DND-41 (cell line): ENCODE measurements around the gene RIIAD1.
A peak's percentile ranks its signal among the peaks of the same experiment; 100 is the strongest.

Experiments used
- ATAC-seq: fragments of 200-7000 bp; cut with Tn5 transposase; 3 replicates; pipeline ENCODE4 v1.9.1; 2021; ENCODE audit warnings: low read depth; ENCODE audit not compliant: insufficient read depth
- DNase-seq: peaks from one replicate; pipeline ENCODE4 v3.0.0-alpha.2; 2020
- H2AFZ ChIP-seq: 2 replicates; pipeline ENCODE4 v1.6.0; 2012; ENCODE audit warnings: low read depth, low read length
- H3K27ac ChIP-seq: 2 replicates; pipeline ENCODE4 v1.5.1; 2012; ENCODE audit warnings: low read length, inconsistent platforms
- H3K27me3 ChIP-seq: fragments of 200-600 bp; sonication (generic); 2 replicates; pipeline ENCODE4 v1.6.0; 2012; ENCODE audit warnings: low read length, mild to moderate bottlenecking, inconsistent platforms; ENCODE audit not compliant: insufficient read depth, poor library complexity
- H3K36me3 ChIP-seq: 2 replicates; pipeline ENCODE4 v1.5.1; 2012; ENCODE audit warnings: low read length, inconsistent platforms; ENCODE audit not compliant: insufficient read depth
- H3K4me1 ChIP-seq: 2 replicates; pipeline ENCODE4 v1.5.1; 2012; ENCODE audit warnings: mild to moderate bottlenecking, low read length; ENCODE audit not compliant: insufficient read depth
- H3K4me2 ChIP-seq: 2 replicates; pipeline ENCODE4 v1.6.0; 2012; ENCODE audit warnings: mild to moderate bottlenecking, moderate library complexity, low read length, inconsistent platforms; ENCODE audit not compliant: insufficient read depth
- H3K4me3 ChIP-seq, 2 experiments: fragments of 200-600 bp in 1 of 2; shearing (Covaris generic) in 1 of 2; 2 replicates each; pipeline ENCODE4 v1.5.1; 2012 to 2016; ENCODE audit warnings: inconsistent platforms in 2 of 2, low read length in 2 of 2, mild to moderate bottlenecking in 2 of 2, low read depth in 1 of 2, moderate library complexity in 1 of 2
- H3K79me2 ChIP-seq: 2 replicates; pipeline ENCODE4 v1.6.0; 2012; ENCODE audit warnings: low read length, inconsistent platforms; ENCODE audit not compliant: insufficient read depth
- H3K9ac ChIP-seq: 2 replicates; pipeline ENCODE4 v1.6.0; 2012; ENCODE audit warnings: low read depth, mild to moderate bottlenecking, inconsistent platforms, low read length, moderate library complexity
- H3K9me3 ChIP-seq: 2 replicates; pipeline ENCODE4 v1.5.1; 2012; ENCODE audit warnings: low read length, moderate library complexity, mild to moderate bottlenecking, inconsistent platforms; ENCODE audit not compliant: insufficient read depth, severe bottlenecking
- H4K20me1 ChIP-seq: 2 replicates; pipeline ENCODE4 v1.6.0; 2012; ENCODE audit warnings: low read length; ENCODE audit not compliant: insufficient read depth
- EZH2 ChIP-seq: IDR thresholded peaks from 3 replicates; pipeline ENCODE4 v1.6.1; 2012; ENCODE audit warnings: borderline replicate concordance, low read depth, mild to moderate bottlenecking, moderate library complexity, low read length, inconsistent platforms; ENCODE audit not compliant: severe bottlenecking
- TF ChIP-seq, protein P1 (sequence below): IDR thresholded peaks from 2 replicates; pipeline ENCODE4 v1.5.1; 2012; ENCODE audit warnings: borderline replicate concordance, low read length, moderate library complexity, mild to moderate bottlenecking; ENCODE audit not compliant: poor library complexity, severe bottlenecking; ENCODE audit errors: extremely low read depth

Gene RIIAD1

DNA sequence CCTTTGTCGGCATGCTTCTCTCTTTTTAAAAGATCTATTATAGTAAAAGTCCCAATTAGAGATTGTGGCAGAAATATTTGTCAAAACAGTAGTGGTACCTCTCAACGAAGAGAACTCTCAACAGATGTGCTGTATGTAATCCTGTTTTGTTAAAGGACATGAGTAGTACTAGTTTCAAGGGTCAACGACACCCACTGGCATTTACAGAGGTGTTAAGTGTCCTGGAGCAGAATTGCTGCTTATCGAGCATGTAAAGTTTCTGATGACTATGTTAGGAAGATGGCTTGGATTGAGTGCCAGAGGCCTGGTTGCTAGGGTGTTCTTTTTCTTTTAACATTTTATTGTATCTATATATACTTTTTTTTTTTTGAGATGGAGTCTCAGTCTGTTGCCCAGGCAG is 31.8 kb upstream of the RIIAD1 start:
- H4K20me1 ChIP-seq, result no peaks in the 10 kb centered on the region
- no peak overlapping the region for H2AFZ ChIP-seq
- no peak overlapping the region for H3K4me2 ChIP-seq
- no peaks in the 10 kb centered on the region for H3K79me2 ChIP-seq
- H3K27me3 ChIP-seq, result no peaks in the 10 kb centered on the region
- ATAC-seq, result no peak
- H3K9ac ChIP-seq, result no peak overlapping the region
- no peak for DNase-seq
- H3K36me3 ChIP-seq, result peaks cover 47% of the 10 kb centered on the region
- no peak overlapping the region for H3K27ac ChIP-seq
- no peaks in the 10 kb centered on the region for H3K4me1 ChIP-seq
- H3K4me3 ChIP-seq, result no peak overlapping the region
- TF ChIP-seq, protein P1, sequence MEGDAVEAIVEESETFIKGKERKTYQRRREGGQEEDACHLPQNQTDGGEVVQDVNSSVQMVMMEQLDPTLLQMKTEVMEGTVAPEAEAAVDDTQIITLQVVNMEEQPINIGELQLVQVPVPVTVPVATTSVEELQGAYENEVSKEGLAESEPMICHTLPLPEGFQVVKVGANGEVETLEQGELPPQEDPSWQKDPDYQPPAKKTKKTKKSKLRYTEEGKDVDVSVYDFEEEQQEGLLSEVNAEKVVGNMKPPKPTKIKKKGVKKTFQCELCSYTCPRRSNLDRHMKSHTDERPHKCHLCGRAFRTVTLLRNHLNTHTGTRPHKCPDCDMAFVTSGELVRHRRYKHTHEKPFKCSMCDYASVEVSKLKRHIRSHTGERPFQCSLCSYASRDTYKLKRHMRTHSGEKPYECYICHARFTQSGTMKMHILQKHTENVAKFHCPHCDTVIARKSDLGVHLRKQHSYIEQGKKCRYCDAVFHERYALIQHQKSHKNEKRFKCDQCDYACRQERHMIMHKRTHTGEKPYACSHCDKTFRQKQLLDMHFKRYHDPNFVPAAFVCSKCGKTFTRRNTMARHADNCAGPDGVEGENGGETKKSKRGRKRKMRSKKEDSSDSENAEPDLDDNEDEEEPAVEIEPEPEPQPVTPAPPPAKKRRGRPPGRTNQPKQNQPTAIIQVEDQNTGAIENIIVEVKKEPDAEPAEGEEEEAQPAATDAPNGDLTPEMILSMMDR, result no peak
- no peak for TF ChIP-seq EZH2
- H3K9me3 ChIP-seq, result no peaks in the 10 kb centered on the region

DNA sequence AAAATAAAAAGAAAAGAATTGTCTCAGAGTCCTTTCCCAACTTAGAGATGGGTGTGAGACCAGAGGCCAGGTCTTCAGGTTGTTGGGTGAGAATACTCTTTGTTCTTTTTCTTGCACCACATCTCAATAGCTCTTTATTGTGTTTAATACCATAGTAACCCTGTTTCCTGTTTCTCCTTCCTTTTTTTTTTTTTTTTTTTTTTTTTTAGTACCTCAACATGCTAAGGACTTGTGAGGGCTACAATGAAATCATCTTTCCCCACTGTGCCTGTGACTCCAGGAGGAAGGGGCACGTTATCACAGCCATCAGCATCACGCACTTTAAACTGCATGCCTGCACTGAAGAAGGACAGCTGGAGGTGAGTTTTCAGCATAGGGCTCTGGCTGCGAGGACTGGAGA is 29.1 kb upstream of the RIIAD1 start:
- H3K4me2 ChIP-seq, result no peak overlapping the region
- no peaks in the 10 kb centered on the region for H3K79me2 ChIP-seq
- H2AFZ ChIP-seq, result no peak overlapping the region
- H3K36me3 ChIP-seq, result peaks cover 45% of the 10 kb centered on the region
- TF ChIP-seq EZH2, result no peak
- TF ChIP-seq, protein P1, result no peak
- H3K9ac ChIP-seq, result no peak overlapping the region
- ATAC-seq (no peak), DNase-seq (no peak)
- no peak overlapping the region for H3K27ac ChIP-seq
- no peaks in the 10 kb centered on the region for H4K20me1 ChIP-seq
- no peaks in the 10 kb centered on the region for H3K4me1 ChIP-seq
- no peak overlapping the region for H3K4me3 ChIP-seq
- H3K9me3 ChIP-seq, result no peaks in the 10 kb centered on the region
- no peaks in the 10 kb centered on the region for H3K27me3 ChIP-seq

DNA sequence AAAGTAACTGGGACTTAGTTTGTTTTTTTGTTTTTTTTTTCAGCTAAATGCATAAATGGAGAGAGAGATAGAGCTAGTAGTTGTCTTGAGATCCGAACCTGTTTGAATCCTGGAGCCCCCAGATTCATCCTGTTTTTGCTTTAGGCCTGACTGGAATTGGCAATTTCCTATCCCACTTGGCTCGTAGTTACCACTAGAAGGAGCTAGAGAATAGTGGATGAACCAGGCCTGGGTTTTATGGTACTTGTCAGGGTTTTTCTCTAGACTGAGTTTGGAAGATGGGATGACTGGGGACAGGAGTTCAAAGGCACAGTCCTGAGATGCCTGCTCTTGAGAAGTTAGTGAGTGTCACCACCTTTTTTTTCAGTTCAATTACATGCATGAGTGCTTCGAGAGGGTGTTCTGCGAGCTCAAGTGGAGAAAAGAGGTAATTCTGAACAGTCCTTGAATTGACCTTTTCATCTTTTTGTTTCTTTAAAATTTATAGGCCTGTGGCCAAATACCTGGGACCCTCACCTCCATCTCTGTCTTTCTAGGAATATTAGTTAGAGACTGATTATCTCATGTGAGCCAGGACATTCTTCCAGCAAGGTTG is 28.2 kb upstream of the RIIAD1 start:
- ATAC-seq (peak; percentile 37; the same call in 1 of the 3 replicates), DNase-seq (no peak)
- Histone ChIP-seq H3K9ac (no peak overlapping the region), H3K36me3 (peaks cover 51% of the 10 kb centered on the region), H2AFZ (no peak overlapping the region), H4K20me1 (no peaks in the 10 kb centered on the region), H3K4me1 (no peaks in the 10 kb centered on the region), H3K79me2 (no peaks in the 10 kb centered on the region), H3K9me3 (no peaks in the 10 kb centered on the region), H3K4me2 (no peak overlapping the region), H3K27me3 (no peaks in the 10 kb centered on the region), H3K4me3 (no peak overlapping the region), H3K27ac (no peak overlapping the region)
- TF ChIP-seq, protein P1, result peak; percentile 71
- no peak for TF ChIP-seq EZH2

DNA sequence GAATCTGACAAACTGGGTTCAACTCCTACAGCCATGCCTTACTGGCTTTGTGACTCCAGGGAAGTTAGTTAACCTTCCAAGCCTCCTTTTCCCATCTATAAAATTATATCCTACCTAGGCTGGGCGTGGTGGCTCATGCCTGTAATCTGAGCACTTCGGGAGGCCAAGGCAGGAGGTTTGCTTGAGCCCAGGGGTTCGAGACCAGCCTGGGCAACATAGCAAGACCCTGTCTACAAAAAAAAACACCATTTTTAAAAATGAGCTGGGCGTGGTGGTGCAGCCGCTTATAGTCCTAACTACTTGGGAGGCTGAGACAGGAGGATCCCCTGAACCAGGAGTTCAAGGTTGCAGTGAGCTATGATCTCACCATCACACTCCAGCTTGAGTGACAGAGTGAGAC is 19.8 kb upstream of the RIIAD1 start:
- Histone ChIP-seq H3K4me2 (no peak overlapping the region), H3K27me3 (no peaks in the 10 kb centered on the region), H3K27ac (no peak overlapping the region), H3K79me2 (no peaks in the 10 kb centered on the region), H4K20me1 (no peaks in the 10 kb centered on the region), H3K9me3 (no peaks in the 10 kb centered on the region), H3K4me1 (peaks cover 10% of the 10 kb centered on the region; the same call in 1 of the 2 replicates), H3K4me3 (no peak overlapping the region), H3K9ac (no peak overlapping the region), H2AFZ (no peak overlapping the region), H3K36me3 (peaks cover 41% of the 10 kb centered on the region)
- DNase-seq (no peak), ATAC-seq (no peak)
- TF ChIP-seq EZH2, result no peak
- TF ChIP-seq, protein P1, result no peak
